Tongue (tissue), 2 donors: ENCODE measurements around the gene CYP27A1. TPM values are rescaled to one million over a fixed set of nuclear protein-coding genes. Genes with fewer than 3 reads are reported as not detected.
A peak's percentile ranks its signal among the peaks of the same experiment; 100 is the strongest.

Experiments used
- DNase-seq: peaks from one replicate; pipeline ENCODE4 v3.0.0-alpha.2; 2015
- total RNA-seq: library from RNA; depleted of rRNA; stranded (reverse); fragments of >200 nt; gene quantifications from one replicate; pipeline ENCODE4 v1.2.3, GENCODE V29; 2014

Gene CYP27A1
- total RNA-seq, 1 donor from 2014 or later, result 19.8 TPM

- no peak for DNase-seq
Measured at GRCh38 chr2:218859988-218860831, 78.3 kb downstream of the CYP27A1 start.

- DNase-seq, result peak; percentile 96
Measured at GRCh38 chr2:218860950-218861381, 79.0 kb downstream of the CYP27A1 start.

- DNase-seq, result no peak
Measured at GRCh38 chr2:218861645-218862318, 79.8 kb downstream of the CYP27A1 start.

- no peak for DNase-seq
Measured at GRCh38 chr2:218863021-218863520, 81.1 kb downstream of the CYP27A1 start.

Other genes with a start within 250 kb of the CYP27A1 start
- 30.8 TPM for gene USP37, start 213.8 kb upstream of the CYP27A1 start, total RNA-seq
- 38.2 TPM for gene CNOT9, start 213.3 kb upstream of the CYP27A1 start, total RNA-seq
- 31.0 TPM for gene PLCD4, start 174.2 kb upstream of the CYP27A1 start, total RNA-seq
- 14.3 TPM for gene ZNF142, start 122.5 kb upstream of the CYP27A1 start, total RNA-seq
- 26.2 TPM for gene BCS1L, start 122.5 kb upstream of the CYP27A1 start, total RNA-seq
- gene RNF25, start 110.1 kb upstream of the CYP27A1 start, total RNA-seq, result 8.5 TPM
- gene STK36, start 110.1 kb upstream of the CYP27A1 start, total RNA-seq, result 20.6 TPM
- 14.0 TPM for gene TTLL4, start 71.3 kb upstream of the CYP27A1 start, total RNA-seq
- 19.7 TPM for gene PRKAG3, start 49.7 kb downstream of the CYP27A1 start, total RNA-seq
- gene WNT6, start 77.7 kb downstream of the CYP27A1 start, total RNA-seq, result 1.9 TPM
- 5.7 TPM for gene WNT10A, start 98.7 kb downstream of the CYP27A1 start, total RNA-seq
- not detected for gene CDK5R2, start 177.5 kb downstream of the CYP27A1 start, total RNA-seq
- gene FEV, start 203.0 kb downstream of the CYP27A1 start, total RNA-seq, result not detected
- not detected for gene CRYBA2, start 211.3 kb downstream of the CYP27A1 start, total RNA-seq